OCI-LY1 (cell line): ENCODE data around the gene STS.
"Not testable (repeated sequence)": the region's sequence is repeated elsewhere in the genome, so short reads cannot be mapped to it uniquely, and the experiment has no call there.

Source experiments
- H2AFZ ChIP-seq: fragments of 200-600 bp; sonication (generic), shearing (Covaris generic); 2 replicates; pipeline ENCODE4 v1.6.0; 2014; ENCODE audit warnings: antibody characterized with exemption, mild to moderate bottlenecking, low read length
- H3F3A ChIP-seq: fragments of 200-600 bp; sonication (generic), shearing (Covaris generic); 2 replicates; pipeline ENCODE4 v1.6.0; 2014; ENCODE audit warnings: mild to moderate bottlenecking, antibody characterized with exemption, low read length, moderate library complexity; ENCODE audit not compliant: insufficient read depth
- H3K27ac ChIP-seq: fragments of 200-600 bp; sonication (generic); 2 replicates; pipeline ENCODE4 v1.5.1; 2014; ENCODE audit warnings: low read length, mixed run types, mild to moderate bottlenecking, low read depth; ENCODE audit not compliant: poor library complexity, severe bottlenecking
- H3K27me3 ChIP-seq: fragments of 200-600 bp; sonication (generic); 2 replicates; pipeline ENCODE4 v1.6.0; 2014; ENCODE audit warnings: antibody characterized with exemption, mild to moderate bottlenecking, low read length, moderate library complexity; ENCODE audit not compliant: insufficient read depth
- H3K36me3 ChIP-seq: fragments of 200-600 bp; sonication (generic); 2 replicates; pipeline ENCODE4 v1.6.1; 2014; ENCODE audit warnings: mild to moderate bottlenecking, antibody characterized with exemption, low read length, moderate library complexity, mixed read lengths; ENCODE audit not compliant: insufficient read depth
- H3K4me1 ChIP-seq: fragments of 200-600 bp; sonication (generic); 2 replicates; pipeline ENCODE4 v1.5.1; 2014; ENCODE audit warnings: mild to moderate bottlenecking, low read length, moderate library complexity; ENCODE audit not compliant: insufficient read depth, severe bottlenecking
- H3K4me2 ChIP-seq: fragments of 200-600 bp; sonication (generic), shearing (Covaris generic); 2 replicates; pipeline ENCODE4 v1.6.1; 2014; ENCODE audit warnings: low read length
- H3K4me3 ChIP-seq: fragments of 200-600 bp; sonication (generic); 2 replicates; pipeline ENCODE4 v1.5.1; 2014; ENCODE audit warnings: low read length, low read depth, mild to moderate bottlenecking, mixed read lengths; ENCODE audit not compliant: poor library complexity, severe bottlenecking
- H3K79me2 ChIP-seq: fragments of 200-600 bp; shearing (Covaris generic); 2 replicates; pipeline ENCODE4 v1.6.1; 2016; ENCODE audit warnings: mixed run types, low read length, mixed read lengths; ENCODE audit not compliant: insufficient read depth
- H3K9ac ChIP-seq: fragments of 200-600 bp; sonication (generic), shearing (Covaris generic); 2 replicates; pipeline ENCODE4 v1.6.1; 2014; ENCODE audit warnings: mild to moderate bottlenecking, low read length, mixed read lengths
- H3K9me2 ChIP-seq: fragments of 200-600 bp; sonication (generic), shearing (Covaris generic); 2 replicates; pipeline ENCODE4 v1.6.1; 2014; ENCODE audit warnings: low read depth, mild to moderate bottlenecking, low read length, mixed read lengths
- H3K9me3 ChIP-seq: fragments of 200-600 bp; shearing (Covaris generic); 2 replicates; pipeline ENCODE4 v1.6.1; 2014; ENCODE audit warnings: low read length, mixed read lengths
- H4K20me1 ChIP-seq: fragments of 200-600 bp; sonication (generic), shearing (Covaris generic); 2 replicates; pipeline ENCODE4 v1.6.0; 2016; ENCODE audit warnings: mild to moderate bottlenecking, low read length; ENCODE audit not compliant: insufficient read depth
- CTCF ChIP-seq: fragments of 200-600 bp; sonication (generic), shearing (Covaris generic); IDR thresholded peaks from 2 replicates; pipeline ENCODE4 v1.5.1; 2017; ENCODE audit warnings: mild to moderate bottlenecking, antibody characterized with exemption, low read length, moderate library complexity, mixed read lengths
- EZH2 ChIP-seq: fragments of 200-600 bp; sonication (generic), shearing (Covaris generic); IDR thresholded peaks from 2 replicates; pipeline ENCODE4 v1.8.0; 2017; ENCODE audit warnings: borderline replicate concordance, mixed run types, mild to moderate bottlenecking, antibody characterized with exemption, low read length, moderate library complexity, mixed read lengths

The STS gene

GRCh38 chrX:7168371-7168770 is 20.9 kb downstream of the STS start:
- no peaks in the 10 kb centered on the region for H3K27me3 ChIP-seq
- H3K9me2 ChIP-seq = no peaks in the 10 kb centered on the region
- no peak overlapping the region for H3K9ac ChIP-seq
- no peaks in the 10 kb centered on the region for H3K36me3 ChIP-seq
- no peak overlapping the region for H3K4me3 ChIP-seq
- no peaks in the 10 kb centered on the region for H3F3A ChIP-seq
- no peaks in the 10 kb centered on the region for H3K79me2 ChIP-seq
- peaks cover 12% of the 10 kb centered on the region for H3K4me1 ChIP-seq
- H2AFZ ChIP-seq = no peak overlapping the region
- no peaks in the 10 kb centered on the region for H4K20me1 ChIP-seq
- H3K9me3 ChIP-seq = no peaks in the 10 kb centered on the region
- no peak overlapping the region for H3K4me2 ChIP-seq
- TF ChIP-seq EZH2 = no peak
- TF ChIP-seq CTCF = no peak
- H3K27ac ChIP-seq = no peak overlapping the region

GRCh38 chrX:7169627-7170026 is 22.1 kb downstream of the STS start:
- Histone ChIP-seq H3K27me3 (no peaks in the 10 kb centered on the region), H3K79me2 (no peaks in the 10 kb centered on the region), H3K4me3 (no peak overlapping the region), H3K27ac (no peak overlapping the region), H3K9ac (no peak overlapping the region), H3K9me2 (no peaks in the 10 kb centered on the region), H3K9me3 (no peaks in the 10 kb centered on the region), H4K20me1 (no peaks in the 10 kb centered on the region), H3F3A (no peaks in the 10 kb centered on the region), H3K4me1 (no peaks in the 10 kb centered on the region), H2AFZ (no peak overlapping the region), H3K4me2 (no peak overlapping the region), H3K36me3 (no peaks in the 10 kb centered on the region)
- TF ChIP-seq CTCF = no peak
- no peak for TF ChIP-seq EZH2

- Histone ChIP-seq H3K4me1 (no peaks in the 10 kb centered on the region), H3K4me2 (no peak overlapping the region), H2AFZ (no peak overlapping the region), H3F3A (no peaks in the 10 kb centered on the region), H3K9me3 (no peaks in the 10 kb centered on the region), H3K36me3 (peaks cover 1% of the 10 kb centered on the region; the same call in 1 of the 2 replicates), H3K9me2 (no peaks in the 10 kb centered on the region), H3K27me3 (no peaks in the 10 kb centered on the region), H3K4me3 (no peak overlapping the region), H3K27ac (no peak overlapping the region), H4K20me1 (no peaks in the 10 kb centered on the region), H3K9ac (no peak overlapping the region), H3K79me2 (no peaks in the 10 kb centered on the region)
- peak; percentile 54; the same call in 1 of the 2 replicates for TF ChIP-seq CTCF
- no peak for TF ChIP-seq EZH2
Measured at GRCh38 chrX:7170898-7171297, 23.4 kb downstream of the STS start.

- not testable (repeated sequence) for H2AFZ ChIP-seq, H3K79me2 ChIP-seq, H3K9me3 ChIP-seq, H3K9me2 ChIP-seq, H3K4me2 ChIP-seq, H3K36me3 ChIP-seq, H3K9ac ChIP-seq, H4K20me1 ChIP-seq, H3K27ac ChIP-seq, H3K27me3 ChIP-seq, H3K4me3 ChIP-seq, H3F3A ChIP-seq
- peaks cover 14% of the 10 kb centered on the region for H3K4me1 ChIP-seq
Measured at GRCh38 chrX:7178859-7179258, 31.3 kb downstream of the STS start.
